BLaER1 (cell line): ENCODE results near the gene TEX2.
A peak's percentile ranks its signal among the peaks of the same experiment; 100 is the strongest.

Experiments used
- H3K27ac ChIP-seq: shearing (Covaris generic); formaldehyde crosslinking; 2 replicates; pipeline ENCODE4 v1.8.1; 2022
- H3K27me3 ChIP-seq: shearing (Covaris generic); formaldehyde crosslinking; 2 replicates; pipeline ENCODE4 v1.8.1; 2022
- H3K36me3 ChIP-seq: shearing (Covaris generic); formaldehyde crosslinking; 2 replicates; pipeline ENCODE4 v1.8.1; 2022
- H3K4me1 ChIP-seq: shearing (Covaris generic); formaldehyde crosslinking; 2 replicates; pipeline ENCODE4 v1.8.1; 2022
- H3K4me2 ChIP-seq: shearing (Covaris generic); formaldehyde crosslinking; 2 replicates; pipeline ENCODE4 v1.8.1; 2022
- H3K4me3 ChIP-seq: shearing (Covaris generic); formaldehyde crosslinking; 2 replicates; pipeline ENCODE4 v1.8.1; 2022
- H3K9ac ChIP-seq: shearing (Covaris generic); formaldehyde crosslinking; 2 replicates; pipeline ENCODE4 v1.8.1; 2022
- H3K9me3 ChIP-seq: shearing (Covaris generic); formaldehyde crosslinking; 2 replicates; pipeline ENCODE4 v1.8.1; 2022
- H4K20me1 ChIP-seq: shearing (Covaris generic); formaldehyde crosslinking; 2 replicates; pipeline ENCODE4 v1.8.1; 2022
- Cebpa-rat ChIP-seq: shearing (Covaris generic); IDR thresholded peaks from 2 replicates; pipeline ENCODE4 v1.8.1; 2022

The TEX2 gene

GRCh38 chr17:64263000-64263766, at the start of gene TEX2:
Gene TEX2, minus strand, starts transcription at chr17:64263260. Its CDS starts 49,043 bp downstream, at chr17:64214217.
- H4K20me1 ChIP-seq: peaks cover 36% of the 10 kb centered on the region; the same call in 1 of the 2 replicates
- H3K9ac ChIP-seq: peak within 1 kb of the TSS; percentile 87
- no peaks in the 10 kb centered on the region for H3K9me3 ChIP-seq
- no peak for TF ChIP-seq Cebpa-rat
- no peaks in the 10 kb centered on the region for H3K27me3 ChIP-seq
- no peaks in the 10 kb centered on the region for H3K36me3 ChIP-seq
- H3K4me1 ChIP-seq: peaks cover 30% of the 10 kb centered on the region
- H3K27ac ChIP-seq: peak within 1 kb of the TSS; percentile 81
- H3K4me3 ChIP-seq: peak within 1 kb of the TSS; percentile 95
- peak within 1 kb of the TSS; percentile 95 for H3K4me2 ChIP-seq

- no peaks in the 10 kb centered on the region for H3K27me3 ChIP-seq
- H3K9me3 ChIP-seq: no peaks in the 10 kb centered on the region
These were observed 46.6 kb upstream of the TEX2 start for GRCh38 chr17:64309710-64310109.

GRCh38 chr17:64309021-64309420, 46.0 kb upstream of the TEX2 start:
- no peaks in the 10 kb centered on the region for H3K4me1 ChIP-seq
- H3K27ac ChIP-seq: no peak overlapping the region
- no peak overlapping the region for H3K9ac ChIP-seq
- no peak for TF ChIP-seq Cebpa-rat
- no peak overlapping the region for H3K4me2 ChIP-seq
- H3K9me3 ChIP-seq: no peaks in the 10 kb centered on the region
- H3K4me3 ChIP-seq: no peak overlapping the region
- H3K27me3 ChIP-seq: no peaks in the 10 kb centered on the region
- no peaks in the 10 kb centered on the region for H4K20me1 ChIP-seq
- H3K36me3 ChIP-seq: no peaks in the 10 kb centered on the region

More at GRCh38 chr17:64309710-64310109, 46.6 kb upstream of the TEX2 start:
- H3K9ac ChIP-seq: no peak overlapping the region
- no peak overlapping the region for H3K4me3 ChIP-seq
- no peak for TF ChIP-seq Cebpa-rat
- no peaks in the 10 kb centered on the region for H4K20me1 ChIP-seq
- H3K27ac ChIP-seq: no peak overlapping the region
- H3K36me3 ChIP-seq: no peaks in the 10 kb centered on the region
- H3K4me2 ChIP-seq: no peak overlapping the region
- no peaks in the 10 kb centered on the region for H3K4me1 ChIP-seq

- H3K27ac ChIP-seq: no peak overlapping the region
- H3K27me3 ChIP-seq: no peaks in the 10 kb centered on the region
- no peaks in the 10 kb centered on the region for H4K20me1 ChIP-seq
- TF ChIP-seq Cebpa-rat: no peak
- no peaks in the 10 kb centered on the region for H3K4me1 ChIP-seq
- H3K4me3 ChIP-seq: no peak overlapping the region
- H3K36me3 ChIP-seq: no peaks in the 10 kb centered on the region
- no peaks in the 10 kb centered on the region for H3K9me3 ChIP-seq
- H3K9ac ChIP-seq: no peak overlapping the region
- H3K4me2 ChIP-seq: no peak overlapping the region
These were observed 43.9 kb upstream of the TEX2 start for GRCh38 chr17:64306850-64307463.

GRCh38 chr17:64304551-64304950, 41.5 kb upstream of the TEX2 start:
- Histone ChIP-seq H3K27me3 (no peaks in the 10 kb centered on the region), H3K4me1 (no peaks in the 10 kb centered on the region), H3K9ac (no peak overlapping the region), H3K9me3 (no peaks in the 10 kb centered on the region), H3K4me2 (no peak overlapping the region), H3K27ac (no peak overlapping the region), H4K20me1 (no peaks in the 10 kb centered on the region), H3K4me3 (no peak overlapping the region), H3K36me3 (no peaks in the 10 kb centered on the region)
- TF ChIP-seq Cebpa-rat: no peak

- TF ChIP-seq Cebpa-rat: no peak
- H3K36me3 ChIP-seq: no peaks in the 10 kb centered on the region
- H3K9me3 ChIP-seq: no peaks in the 10 kb centered on the region
- H3K4me1 ChIP-seq: no peaks in the 10 kb centered on the region
- no peaks in the 10 kb centered on the region for H3K27me3 ChIP-seq
- H3K27ac ChIP-seq: no peak overlapping the region
- no peak overlapping the region for H3K4me2 ChIP-seq
- H3K4me3 ChIP-seq: no peak overlapping the region
- H3K9ac ChIP-seq: no peak overlapping the region
- H4K20me1 ChIP-seq: no peaks in the 10 kb centered on the region
These were observed 37.6 kb upstream of the TEX2 start for GRCh38 chr17:64300699-64300965.

GRCh38 chr17:64297467-64298088, 34.5 kb upstream of the TEX2 start:
- Histone ChIP-seq H3K36me3 (no peaks in the 10 kb centered on the region), H3K4me3 (no peak overlapping the region), H3K9ac (no peak overlapping the region), H3K4me1 (no peaks in the 10 kb centered on the region), H3K27me3 (no peaks in the 10 kb centered on the region), H3K9me3 (no peaks in the 10 kb centered on the region), H3K27ac (no peak overlapping the region), H4K20me1 (no peaks in the 10 kb centered on the region), H3K4me2 (no peak overlapping the region)
- TF ChIP-seq Cebpa-rat: no peak

GRCh38 chr17:64296246-64296645, 33.2 kb upstream of the TEX2 start:
- Histone ChIP-seq H3K4me1 (no peaks in the 10 kb centered on the region), H3K4me3 (no peak overlapping the region), H4K20me1 (no peaks in the 10 kb centered on the region), H3K36me3 (no peaks in the 10 kb centered on the region), H3K4me2 (no peak overlapping the region), H3K27me3 (no peaks in the 10 kb centered on the region), H3K9me3 (peaks cover 6% of the 10 kb centered on the region), H3K9ac (no peak overlapping the region), H3K27ac (no peak overlapping the region)
- TF ChIP-seq Cebpa-rat: no peak

- TF ChIP-seq Cebpa-rat: no peak
- H3K4me1 ChIP-seq: peaks cover 10% of the 10 kb centered on the region
These were observed 32.1 kb upstream of the TEX2 start for GRCh38 chr17:64295146-64295545.

GRCh38 chr17:64291268-64291851, 28.3 kb upstream of the TEX2 start:
- no peak overlapping the region for H3K9ac ChIP-seq
- H3K4me3 ChIP-seq: no peak overlapping the region
- no peak for TF ChIP-seq Cebpa-rat
- H3K4me2 ChIP-seq: peak overlapping the region; percentile 58; the same call in 1 of the 2 replicates
- no peaks in the 10 kb centered on the region for H3K36me3 ChIP-seq
- H3K27me3 ChIP-seq: no peaks in the 10 kb centered on the region
- H3K9me3 ChIP-seq: peaks cover 10% of the 10 kb centered on the region
- H4K20me1 ChIP-seq: no peaks in the 10 kb centered on the region
- peaks cover 23% of the 10 kb centered on the region for H3K4me1 ChIP-seq
- H3K27ac ChIP-seq: no peak overlapping the region

More at GRCh38 chr17:64295146-64295545, 32.1 kb upstream of the TEX2 start:
- Histone ChIP-seq H3K9ac (no peak overlapping the region), H3K36me3 (no peaks in the 10 kb centered on the region), H4K20me1 (no peaks in the 10 kb centered on the region), H3K4me2 (no peak overlapping the region), H3K27me3 (no peaks in the 10 kb centered on the region), H3K4me3 (no peak overlapping the region), H3K27ac (no peak overlapping the region), H3K9me3 (peaks cover 10% of the 10 kb centered on the region)
